Tibial artery (tissue), 4 donors: ENCODE data around the gene PKP4.

Experiments
- DNase-seq, 2 donors: peaks; one replicate each; pipeline ENCODE4 v3.0.0-alpha.2; 2019
- H3K27ac ChIP-seq, 2 donors: fragments of 200-600 bp; sonication (generic) in 1 of 2; 1 replicate in 1 of 2; 2 replicates in 1 of 2; pipeline ENCODE4 v1.5.1; 2018 to 2019; ENCODE audit warnings: mild to moderate bottlenecking in 1 of 2
- H3K27me3 ChIP-seq, 2 donors: fragments of 200-600 bp; sonication (generic) in 1 of 2; one replicate each; pipeline versions ENCODE4 v1.5.1 to v1.6.0; 2016 to 2019
- H3K36me3 ChIP-seq, 3 donors: fragments of 200-600 bp; sonication (generic) in 2 of 3; one replicate each; pipeline ENCODE4 v1.5.1; 2016 to 2019; ENCODE audit warnings: mild to moderate bottlenecking in 2 of 3
- H3K4me1 ChIP-seq, 4 donors: fragments of 200-600 bp; sonication (generic) in 2 of 4; 1 replicate in 3 of 4; 2 replicates in 1 of 4; pipeline ENCODE4 v1.5.1; 2016 to 2019
- H3K4me3 ChIP-seq, 2 donors: fragments of 200-600 bp; sonication (generic) in 1 of 2; 1 replicate in 1 of 2; 2 replicates in 1 of 2; pipeline ENCODE4 v1.5.1; 2018 to 2019; ENCODE audit warnings: mild to moderate bottlenecking in 2 of 2
- H3K9me3 ChIP-seq, 3 donors: fragments of 200-600 bp; sonication (generic) in 1 of 3; one replicate each; pipeline ENCODE4 v1.5.1; 2016 to 2019
- intact Hi-C: fragments of 100-400 bp; cut with DNase I; formaldehyde crosslinking; loops from one replicate; pipeline ENCODE4 v1.15.0; 2023; ENCODE audit warnings: low total_unique reads
- TF ChIP-seq, protein P1 (sequence below), 2 experiments: fragments of 200-600 bp in 1 of 2; fragments of 450-650 bp in 1 of 2; IDR thresholded peaks; one replicate each; pipeline ENCODE4 v1.5.1; 2017 to 2019; ENCODE audit warnings: antibody characterized with exemption in 2 of 2, mild to moderate bottlenecking in 1 of 2, moderate library complexity in 1 of 2

PKP4 gene

DNA sequence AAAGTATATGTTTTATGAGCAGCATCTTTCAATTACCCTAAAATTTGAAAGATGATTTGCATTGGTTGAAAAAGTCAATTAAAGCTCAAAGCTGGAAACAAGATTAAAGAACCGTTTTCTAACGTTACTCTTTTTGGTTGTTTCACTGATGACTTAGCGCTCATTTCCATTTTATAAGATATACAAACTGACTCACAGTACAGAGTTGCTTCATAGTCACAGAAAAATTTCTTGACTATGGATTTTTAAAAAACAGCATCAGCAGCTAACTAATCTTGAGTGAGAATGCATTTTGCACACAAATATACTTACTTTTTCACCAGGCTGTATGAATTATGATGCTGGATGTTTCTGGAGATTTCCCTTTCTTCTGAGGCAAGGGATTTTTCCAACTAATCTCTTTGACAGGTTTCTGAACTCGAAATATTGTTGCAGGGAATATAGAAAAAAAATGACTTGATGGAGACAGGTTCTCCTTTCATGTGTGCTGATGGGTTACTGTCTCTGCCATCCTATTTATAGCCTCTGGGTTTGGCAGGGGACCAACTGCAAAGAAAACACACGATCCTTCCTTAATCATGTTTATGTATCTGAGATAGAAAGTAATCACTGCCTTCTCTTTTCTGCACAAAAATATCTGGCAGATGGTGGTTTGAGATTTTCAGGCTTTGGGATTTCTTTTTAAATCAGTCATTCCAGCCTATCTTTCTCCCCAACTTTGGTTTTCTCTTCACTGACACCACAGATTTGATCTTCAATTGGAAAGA lies 209.0 kb downstream of the PKP4 start:
- Histone ChIP-seq H3K27me3 (no peaks in the 10 kb centered on the region), H3K4me3 (no peak overlapping the region), H3K27ac (no peak overlapping the region), H3K4me1 (no peaks in the 10 kb centered on the region), H3K36me3 (peaks cover 3 to 50% (median 48%) of the 10 kb centered on the region in 3 donors), H3K9me3 (no peaks in the 10 kb centered on the region)
- TF ChIP-seq, protein P1, sequence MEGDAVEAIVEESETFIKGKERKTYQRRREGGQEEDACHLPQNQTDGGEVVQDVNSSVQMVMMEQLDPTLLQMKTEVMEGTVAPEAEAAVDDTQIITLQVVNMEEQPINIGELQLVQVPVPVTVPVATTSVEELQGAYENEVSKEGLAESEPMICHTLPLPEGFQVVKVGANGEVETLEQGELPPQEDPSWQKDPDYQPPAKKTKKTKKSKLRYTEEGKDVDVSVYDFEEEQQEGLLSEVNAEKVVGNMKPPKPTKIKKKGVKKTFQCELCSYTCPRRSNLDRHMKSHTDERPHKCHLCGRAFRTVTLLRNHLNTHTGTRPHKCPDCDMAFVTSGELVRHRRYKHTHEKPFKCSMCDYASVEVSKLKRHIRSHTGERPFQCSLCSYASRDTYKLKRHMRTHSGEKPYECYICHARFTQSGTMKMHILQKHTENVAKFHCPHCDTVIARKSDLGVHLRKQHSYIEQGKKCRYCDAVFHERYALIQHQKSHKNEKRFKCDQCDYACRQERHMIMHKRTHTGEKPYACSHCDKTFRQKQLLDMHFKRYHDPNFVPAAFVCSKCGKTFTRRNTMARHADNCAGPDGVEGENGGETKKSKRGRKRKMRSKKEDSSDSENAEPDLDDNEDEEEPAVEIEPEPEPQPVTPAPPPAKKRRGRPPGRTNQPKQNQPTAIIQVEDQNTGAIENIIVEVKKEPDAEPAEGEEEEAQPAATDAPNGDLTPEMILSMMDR (IDR thresholded peaks at IDR 0.05), result no peak
- DNase-seq, result no peak
- intact Hi-C loops, result no loop called here

DNA sequence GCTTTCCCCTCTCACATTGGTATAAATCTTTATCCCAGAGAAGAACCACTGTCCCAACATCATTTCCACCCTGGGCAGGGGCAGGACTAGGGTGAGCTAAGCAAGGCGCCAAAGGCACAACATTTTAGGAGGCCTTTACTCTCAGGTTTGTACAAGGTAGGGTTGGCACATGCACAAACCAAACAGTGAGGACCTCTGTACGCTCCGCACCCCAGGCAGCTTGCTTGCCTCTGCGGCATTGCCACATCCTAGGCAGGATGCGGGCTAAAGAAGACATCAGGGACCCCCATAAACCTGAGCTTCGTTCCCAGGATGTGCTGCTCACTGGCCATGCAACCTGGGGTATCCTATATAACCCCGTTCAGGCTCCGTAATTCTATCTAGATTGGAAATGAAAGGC lies 210.2 kb downstream of the PKP4 start:
- Histone ChIP-seq H3K27me3 (no peaks in the 10 kb centered on the region), H3K4me3 (no peak overlapping the region), H3K27ac (no peak overlapping the region), H3K4me1 (no peaks in the 10 kb centered on the region), H3K9me3 (no peaks in the 10 kb centered on the region), H3K36me3 (peaks cover under 1 to 38% (median 38%) of the 10 kb centered on the region in 3 donors)
- DNase-seq, result no peak
- TF ChIP-seq, protein P1 (IDR thresholded peaks at IDR 0.05), result no peak
- intact Hi-C loops, result no loop called here

DNA sequence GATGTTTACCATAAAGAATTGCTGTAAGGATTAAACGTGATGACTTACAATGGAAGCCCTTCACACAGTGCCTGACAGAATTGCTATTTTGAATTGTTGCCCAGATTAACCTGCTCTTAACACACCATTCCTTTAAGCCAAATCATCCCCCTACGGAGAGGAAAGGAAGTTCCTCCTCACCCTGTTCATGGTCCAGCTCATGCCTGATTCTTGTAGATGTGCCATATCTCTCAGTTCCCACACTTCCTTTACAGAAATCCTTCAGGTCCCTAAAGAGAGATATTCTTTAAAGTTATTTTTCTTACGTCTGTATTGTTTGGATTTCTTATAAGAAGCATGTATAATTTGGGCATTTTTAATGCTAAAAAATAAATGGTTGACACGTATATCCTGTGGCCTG lies 210.8 kb downstream of the PKP4 start:
- DNase-seq, result no peak
- intact Hi-C loops, result no loop called here
- TF ChIP-seq, protein P1 (IDR thresholded peaks at IDR 0.05), result no peak
- Histone ChIP-seq H3K4me3 (no peak overlapping the region), H3K27me3 (no peaks in the 10 kb centered on the region), H3K27ac (no peak overlapping the region), H3K4me1 (no peaks in the 10 kb centered on the region), H3K36me3 (peaks cover 0 to 36% (median 32%) of the 10 kb centered on the region in 3 donors), H3K9me3 (no peaks in the 10 kb centered on the region)

DNA sequence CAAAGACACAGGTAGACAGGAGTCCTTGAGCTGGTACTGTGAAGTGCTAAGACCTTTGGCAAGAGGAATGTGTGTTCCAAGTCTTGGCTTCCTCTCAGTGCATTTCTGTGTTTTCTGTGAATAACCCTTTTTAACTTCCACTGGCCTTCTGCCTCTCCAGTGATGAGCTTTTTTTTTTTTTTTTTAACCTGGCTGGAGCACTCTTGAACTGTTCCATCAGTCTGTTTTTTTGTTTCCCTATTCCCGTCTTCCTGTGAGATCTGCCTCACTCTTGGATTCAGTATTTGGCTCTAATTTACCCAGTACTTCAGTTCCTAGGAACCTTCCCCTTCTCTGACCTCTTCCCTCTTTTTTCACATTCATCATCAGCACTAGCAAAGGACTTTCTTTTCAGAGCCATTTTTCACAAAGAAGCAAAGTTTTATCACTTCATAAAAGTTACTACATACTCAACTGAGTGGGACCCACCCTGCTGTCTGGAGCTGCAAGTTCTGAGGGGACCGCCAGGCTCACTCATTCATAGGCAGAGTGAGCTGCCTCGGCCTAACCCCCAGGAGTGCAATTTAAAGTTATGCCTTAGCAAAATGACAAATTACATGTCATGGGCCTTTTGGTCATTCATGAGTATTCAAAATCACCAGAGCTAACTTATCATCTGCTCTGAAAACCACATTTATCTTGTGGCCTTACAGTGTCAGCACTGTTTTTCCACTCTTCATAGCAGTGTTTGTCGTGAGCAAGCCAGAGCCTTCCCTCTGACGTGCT lies 211.4 kb downstream of the PKP4 start:
- Histone ChIP-seq H3K36me3 (peaks cover 0 to 34% (median 30%) of the 10 kb centered on the region in 3 donors), H3K27ac (no peak overlapping the region)
- TF ChIP-seq, protein P1 (IDR thresholded peaks at IDR 0.05), result no peak

DNA sequence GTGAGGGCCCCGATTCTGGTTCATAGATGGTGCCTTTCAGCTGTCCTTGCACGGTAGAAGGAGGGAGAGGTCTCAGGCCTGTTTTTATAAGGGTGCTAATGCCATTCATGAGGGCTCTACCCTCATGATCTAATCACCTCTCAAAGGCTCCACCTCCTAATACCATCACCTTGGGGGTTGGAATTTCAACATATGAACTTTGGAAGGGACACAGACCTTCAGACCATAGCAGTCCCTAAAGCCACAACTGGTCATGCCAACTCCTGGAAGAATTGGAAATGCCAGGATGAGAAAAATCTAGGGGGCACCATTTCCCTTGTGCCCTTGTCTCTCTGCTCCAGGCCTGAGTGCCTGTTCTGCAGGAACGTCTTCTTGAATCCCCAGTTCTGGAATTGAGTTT lies 213.5 kb downstream of the PKP4 start:
- H3K27ac ChIP-seq, result no peak overlapping the region
- DNase-seq, result no peak

More for the DNA sequence above, 211.4 kb downstream of the PKP4 start:
- DNase-seq, result no peak
- no peaks in the 10 kb centered on the region for H3K9me3 ChIP-seq
- no peaks in the 10 kb centered on the region for H3K27me3 ChIP-seq
- intact Hi-C loops, result no loop called here
- H3K4me3 ChIP-seq, result no peak overlapping the region
- H3K4me1 ChIP-seq, result no peaks in the 10 kb centered on the region

More for the DNA sequence above, 213.5 kb downstream of the PKP4 start:
- Histone ChIP-seq H3K36me3 (peaks cover 15 to 40% (median 33%) of the 10 kb centered on the region in 3 donors), H3K4me1 (no peaks in the 10 kb centered on the region), H3K27me3 (no peaks in the 10 kb centered on the region), H3K9me3 (no peaks in the 10 kb centered on the region), H3K4me3 (no peak overlapping the region)
- TF ChIP-seq, protein P1 (IDR thresholded peaks at IDR 0.05), result no peak
- intact Hi-C loops, result no loop called here
